NCI-H2171 (cell line): Measurements from ENCODE around the gene ZNG1C.
"Not testable (repeated sequence)": the region's sequence is repeated elsewhere in the genome, so short reads cannot be mapped to it uniquely, and the experiment has no call there.

Source experiments
- DNase-seq: peaks from one replicate; lab custom pipeline; 2025; lab: John Stamatoyannopoulos, UW

The ZNG1C gene

DNA sequence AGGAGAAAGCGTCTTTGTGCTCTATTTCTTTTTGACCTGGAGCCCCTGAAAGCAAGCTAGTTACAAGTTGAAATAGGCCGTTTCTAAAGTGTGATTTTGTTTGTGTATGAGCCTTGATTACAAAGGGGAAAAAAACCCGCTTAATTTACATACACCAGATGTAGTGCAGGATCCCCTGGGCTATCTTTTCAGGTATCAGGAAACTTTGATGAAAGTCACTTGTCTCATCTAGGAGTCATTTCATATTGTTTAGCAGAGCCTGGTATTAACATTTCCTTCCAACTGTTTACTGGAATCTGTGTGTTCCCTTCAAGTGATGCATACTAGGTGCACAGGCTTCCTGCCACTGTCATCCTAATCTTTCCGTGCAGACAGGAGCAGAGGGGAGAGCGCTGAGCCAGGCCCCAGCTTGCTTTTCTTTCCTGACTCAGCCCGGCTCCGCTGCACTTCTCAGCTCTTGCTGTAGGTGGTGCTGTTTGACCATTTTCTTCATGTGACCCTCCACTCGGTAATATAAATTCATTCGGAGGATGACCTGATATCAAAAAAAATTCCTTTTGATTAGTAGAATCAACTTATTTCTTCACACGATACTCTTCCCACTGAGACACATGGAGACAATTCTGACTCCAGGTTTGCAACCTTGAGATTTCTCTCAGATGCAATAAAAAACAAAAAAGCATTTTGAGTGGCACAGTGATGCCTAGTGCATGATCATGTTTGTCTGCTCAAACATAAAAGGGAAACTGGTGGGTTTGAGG lies 100.7 kb downstream of the ZNG1C start:
- not testable (repeated sequence) for DNase-seq

DNA sequence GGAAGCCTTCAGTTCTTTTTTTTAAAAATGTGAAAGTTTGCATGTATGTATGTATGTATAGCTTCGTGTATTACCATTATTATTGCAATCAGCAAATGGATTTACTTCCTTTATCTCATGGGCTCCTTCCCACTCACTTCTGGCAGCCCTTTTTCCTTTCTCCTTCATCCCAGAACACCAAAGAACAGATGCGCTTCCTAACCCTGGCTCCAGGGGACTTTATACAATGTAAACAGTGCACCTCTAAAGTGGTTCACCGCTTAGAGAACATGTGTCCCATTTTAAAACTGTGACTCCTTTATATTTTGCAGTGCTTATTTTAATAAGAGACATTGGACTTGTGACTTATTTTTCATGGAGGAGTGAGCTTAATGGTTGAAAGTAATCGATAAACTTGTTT lies 101.5 kb downstream of the ZNG1C start:
- DNase-seq: not testable (repeated sequence)

DNA sequence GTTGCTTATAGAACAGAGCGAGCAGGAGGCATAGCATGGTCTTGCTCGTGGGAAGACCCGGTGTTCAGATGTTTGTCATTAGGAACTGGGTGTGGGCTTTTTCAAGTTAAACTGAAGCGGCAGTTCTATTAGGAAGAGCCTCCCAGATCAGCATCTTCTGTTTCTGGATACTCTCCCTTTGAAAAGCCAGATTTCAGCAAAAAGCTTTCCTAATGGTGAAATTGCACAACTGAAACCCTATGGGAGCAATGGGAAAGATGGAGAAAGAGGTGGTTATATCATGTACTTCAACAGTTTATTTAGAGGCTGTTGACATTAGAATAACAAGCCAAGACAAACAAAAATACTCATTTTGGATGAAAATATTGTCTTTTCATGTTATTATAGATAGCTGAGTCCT lies 102.2 kb downstream of the ZNG1C start:
- not testable (repeated sequence) for DNase-seq
